Tibial artery (tissue), 4 donors: Measurements from ENCODE around the gene LST1.
A peak's percentile ranks its signal among the peaks of the same experiment; 100 is the strongest.
"Not testable (repeated sequence)": the region's sequence is repeated elsewhere in the genome, so short reads cannot be mapped to it uniquely, and the experiment has no call there.

ENCODE experiments used
- DNase-seq, 2 donors: peaks; one replicate each; pipeline ENCODE4 v3.0.0-alpha.2; 2019
- H3K27ac ChIP-seq, 2 donors: fragments of 200-600 bp; sonication (generic) in 1 of 2; 1 replicate in 1 of 2; 2 replicates in 1 of 2; pipeline ENCODE4 v1.5.1; 2018 to 2019; ENCODE audit warnings: mild to moderate bottlenecking in 1 of 2
- H3K27me3 ChIP-seq, 2 donors: fragments of 200-600 bp; sonication (generic) in 1 of 2; one replicate each; pipeline versions ENCODE4 v1.5.1 to v1.6.0; 2016 to 2019
- H3K36me3 ChIP-seq, 3 donors: fragments of 200-600 bp; sonication (generic) in 2 of 3; one replicate each; pipeline ENCODE4 v1.5.1; 2016 to 2019; ENCODE audit warnings: mild to moderate bottlenecking in 2 of 3
- H3K4me1 ChIP-seq, 4 donors: fragments of 200-600 bp; sonication (generic) in 2 of 4; 1 replicate in 3 of 4; 2 replicates in 1 of 4; pipeline ENCODE4 v1.5.1; 2016 to 2019
- H3K4me3 ChIP-seq, 2 donors: fragments of 200-600 bp; sonication (generic) in 1 of 2; 1 replicate in 1 of 2; 2 replicates in 1 of 2; pipeline ENCODE4 v1.5.1; 2018 to 2019; ENCODE audit warnings: mild to moderate bottlenecking in 2 of 2
- H3K9me3 ChIP-seq, 3 donors: fragments of 200-600 bp; sonication (generic) in 1 of 3; one replicate each; pipeline ENCODE4 v1.5.1; 2016 to 2019
- intact Hi-C: fragments of 100-400 bp; cut with DNase I; formaldehyde crosslinking; loops from one replicate; pipeline ENCODE4 v1.15.0; 2023; ENCODE audit warnings: low total_unique reads
- TF ChIP-seq, protein P1 (sequence below), 2 experiments: fragments of 200-600 bp in 1 of 2; fragments of 450-650 bp in 1 of 2; IDR thresholded peaks; one replicate each; pipeline ENCODE4 v1.5.1; 2017 to 2019; ENCODE audit warnings: antibody characterized with exemption in 2 of 2, mild to moderate bottlenecking in 1 of 2, moderate library complexity in 1 of 2

The LST1 gene

DNA sequence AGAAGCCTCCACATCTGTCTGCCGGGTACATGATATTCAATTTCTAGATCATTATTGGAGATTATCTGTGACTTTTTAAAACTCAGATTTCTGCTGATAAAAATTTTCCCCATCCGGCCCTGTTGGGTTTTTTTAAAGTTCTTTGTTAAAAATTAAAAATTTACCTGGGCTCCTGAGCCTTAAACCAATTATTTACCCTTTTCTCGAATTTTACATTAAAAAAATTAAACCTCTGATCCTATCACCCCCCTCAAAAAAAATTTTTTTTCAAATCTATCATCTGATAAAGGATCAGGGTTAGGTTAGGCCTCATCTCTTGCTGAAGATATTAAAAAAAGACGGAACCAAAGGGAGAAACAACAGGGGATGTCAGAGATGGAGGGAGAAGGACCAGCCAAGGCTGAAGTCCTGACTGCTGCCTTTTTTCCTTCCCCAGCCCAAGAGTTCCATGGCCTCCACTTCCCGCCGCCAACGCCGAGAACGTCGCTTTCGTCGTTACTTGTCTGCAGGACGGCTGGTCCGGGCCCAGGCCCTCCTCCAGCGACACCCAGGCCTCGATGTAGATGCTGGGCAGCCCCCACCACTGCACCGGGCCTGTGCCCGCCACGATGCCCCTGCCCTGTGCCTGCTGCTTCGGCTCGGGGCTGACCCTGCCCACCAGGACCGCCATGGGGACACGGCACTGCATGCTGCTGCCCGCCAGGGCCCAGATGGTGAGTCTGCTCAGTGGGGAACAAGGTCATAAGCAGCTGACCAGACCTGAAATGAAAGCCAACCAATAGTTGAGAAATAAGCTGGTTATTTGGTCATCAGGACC is 38.1 kb upstream of the LST1 start:
- Histone ChIP-seq H3K27ac (peak overlapping the region; percentile 72 to 74), H3K4me1 (peaks cover 0 to 36% (median 19%) of the 10 kb centered on the region in 4 donors), H3K4me3 (peak overlapping the region; percentile 46 to 54), H3K27me3 (no peaks in the 10 kb centered on the region), H3K9me3 (no peaks in the 10 kb centered on the region), H3K36me3 (peaks cover 7 to 33% (median 23%) of the 10 kb centered on the region in 3 donors)
- intact Hi-C loops: loop anchor here (2.0 kb wide), 1 partner anchor 51 kb away; no protein-coding TSS in a partner anchor
- TF ChIP-seq, protein P1, sequence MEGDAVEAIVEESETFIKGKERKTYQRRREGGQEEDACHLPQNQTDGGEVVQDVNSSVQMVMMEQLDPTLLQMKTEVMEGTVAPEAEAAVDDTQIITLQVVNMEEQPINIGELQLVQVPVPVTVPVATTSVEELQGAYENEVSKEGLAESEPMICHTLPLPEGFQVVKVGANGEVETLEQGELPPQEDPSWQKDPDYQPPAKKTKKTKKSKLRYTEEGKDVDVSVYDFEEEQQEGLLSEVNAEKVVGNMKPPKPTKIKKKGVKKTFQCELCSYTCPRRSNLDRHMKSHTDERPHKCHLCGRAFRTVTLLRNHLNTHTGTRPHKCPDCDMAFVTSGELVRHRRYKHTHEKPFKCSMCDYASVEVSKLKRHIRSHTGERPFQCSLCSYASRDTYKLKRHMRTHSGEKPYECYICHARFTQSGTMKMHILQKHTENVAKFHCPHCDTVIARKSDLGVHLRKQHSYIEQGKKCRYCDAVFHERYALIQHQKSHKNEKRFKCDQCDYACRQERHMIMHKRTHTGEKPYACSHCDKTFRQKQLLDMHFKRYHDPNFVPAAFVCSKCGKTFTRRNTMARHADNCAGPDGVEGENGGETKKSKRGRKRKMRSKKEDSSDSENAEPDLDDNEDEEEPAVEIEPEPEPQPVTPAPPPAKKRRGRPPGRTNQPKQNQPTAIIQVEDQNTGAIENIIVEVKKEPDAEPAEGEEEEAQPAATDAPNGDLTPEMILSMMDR (IDR thresholded peaks at IDR 0.05): no peak
- DNase-seq: no peak

DNA sequence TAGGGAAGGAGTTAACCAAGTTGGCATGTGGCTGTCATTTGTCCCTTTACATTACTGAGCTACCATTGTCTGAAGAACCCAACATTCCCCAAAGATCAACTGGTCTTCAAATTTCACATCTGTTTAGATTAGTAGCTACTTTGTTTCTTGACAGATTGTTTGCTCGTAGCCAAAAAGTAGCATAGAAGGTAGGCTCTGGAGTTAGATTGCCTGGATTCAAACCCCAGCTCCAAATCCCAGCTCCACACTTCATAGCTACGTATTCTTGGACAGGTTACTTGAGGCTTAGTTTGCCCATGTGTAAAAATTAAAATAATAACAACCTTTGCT is 37.6 kb upstream of the LST1 start:
- Histone ChIP-seq H3K9me3 (no peaks in the 10 kb centered on the region), H3K27ac (peak overlapping the region in 1 of 2 donors; percentile 72), H3K36me3 (peaks cover 7 to 36% (median 23%) of the 10 kb centered on the region in 3 donors), H3K4me1 (peaks cover 0 to 33% (median 18%) of the 10 kb centered on the region in 4 donors), H3K27me3 (no peaks in the 10 kb centered on the region), H3K4me3 (peak overlapping the region in 1 of 2 donors; percentile 54)
- no peak for DNase-seq
- TF ChIP-seq, protein P1 (IDR thresholded peaks at IDR 0.05): no peak
- intact Hi-C loops: no loop called here

DNA sequence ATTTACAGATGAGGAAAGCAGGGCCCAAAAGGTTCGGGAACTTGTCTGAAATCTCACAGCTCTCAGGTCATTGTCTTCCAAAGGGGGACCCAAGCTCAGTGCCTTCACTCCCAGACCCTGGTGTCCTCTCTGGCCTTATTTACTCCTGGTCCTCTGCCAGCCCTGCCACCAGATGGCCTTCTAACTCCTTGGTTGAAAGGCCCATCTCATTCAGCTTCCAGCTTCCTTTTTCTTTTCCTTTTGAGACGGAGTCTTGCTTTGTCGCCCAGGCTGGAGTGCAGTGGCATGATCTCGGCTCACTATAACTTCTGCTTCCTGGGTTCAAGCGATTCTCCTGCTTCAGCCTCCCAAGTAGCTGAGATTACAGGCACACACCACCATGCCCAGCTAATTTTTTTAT is 34.7 kb upstream of the LST1 start:
- TF ChIP-seq, protein P1 (IDR thresholded peaks at IDR 0.05): peak; percentile 7 to 31
- H3K4me3 ChIP-seq, H3K27ac ChIP-seq, H3K27me3 ChIP-seq, intact Hi-C loops, H3K9me3 ChIP-seq: not testable (repeated sequence)
- Histone ChIP-seq H3K4me1 (peaks cover 0 to 31% (median 20%) of the 10 kb centered on the region in 4 donors), H3K36me3 (peaks cover 7 to 48% (median 23%) of the 10 kb centered on the region in 3 donors)
- DNase-seq: peak in 1 of 2 donors; percentile 62

DNA sequence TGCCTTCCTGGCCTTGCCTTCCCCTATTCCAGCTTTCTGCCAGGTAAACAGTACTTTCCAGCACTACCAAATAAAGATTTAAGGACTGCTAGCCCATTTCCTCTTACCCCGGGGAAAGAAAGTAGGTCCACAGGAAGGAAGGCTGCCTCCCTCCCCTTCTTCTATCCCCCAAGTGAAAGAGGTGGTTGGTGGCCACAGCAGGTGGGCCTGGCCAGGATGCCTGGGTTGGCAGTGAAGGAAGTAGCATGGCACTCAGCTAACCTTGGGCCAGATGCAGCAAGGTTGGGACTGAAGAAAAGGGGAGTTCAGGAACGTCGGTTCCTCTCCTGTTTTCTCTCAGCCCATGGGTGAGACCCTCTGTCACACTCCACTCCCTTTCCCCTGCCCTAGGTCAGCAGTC is 29.8 kb upstream of the LST1 start:
- Histone ChIP-seq H3K27ac (no peak overlapping the region), H3K4me3 (no peak overlapping the region), H3K9me3 (no peaks in the 10 kb centered on the region), H3K4me1 (peaks cover 0 to 32% (median 3%) of the 10 kb centered on the region in 4 donors), H3K27me3 (no peaks in the 10 kb centered on the region), H3K36me3 (peaks cover 17 to 70% (median 35%) of the 10 kb centered on the region in 3 donors)
- TF ChIP-seq, protein P1 (IDR thresholded peaks at IDR 0.05): no peak
- intact Hi-C loops: no loop called here
- DNase-seq: no peak

DNA sequence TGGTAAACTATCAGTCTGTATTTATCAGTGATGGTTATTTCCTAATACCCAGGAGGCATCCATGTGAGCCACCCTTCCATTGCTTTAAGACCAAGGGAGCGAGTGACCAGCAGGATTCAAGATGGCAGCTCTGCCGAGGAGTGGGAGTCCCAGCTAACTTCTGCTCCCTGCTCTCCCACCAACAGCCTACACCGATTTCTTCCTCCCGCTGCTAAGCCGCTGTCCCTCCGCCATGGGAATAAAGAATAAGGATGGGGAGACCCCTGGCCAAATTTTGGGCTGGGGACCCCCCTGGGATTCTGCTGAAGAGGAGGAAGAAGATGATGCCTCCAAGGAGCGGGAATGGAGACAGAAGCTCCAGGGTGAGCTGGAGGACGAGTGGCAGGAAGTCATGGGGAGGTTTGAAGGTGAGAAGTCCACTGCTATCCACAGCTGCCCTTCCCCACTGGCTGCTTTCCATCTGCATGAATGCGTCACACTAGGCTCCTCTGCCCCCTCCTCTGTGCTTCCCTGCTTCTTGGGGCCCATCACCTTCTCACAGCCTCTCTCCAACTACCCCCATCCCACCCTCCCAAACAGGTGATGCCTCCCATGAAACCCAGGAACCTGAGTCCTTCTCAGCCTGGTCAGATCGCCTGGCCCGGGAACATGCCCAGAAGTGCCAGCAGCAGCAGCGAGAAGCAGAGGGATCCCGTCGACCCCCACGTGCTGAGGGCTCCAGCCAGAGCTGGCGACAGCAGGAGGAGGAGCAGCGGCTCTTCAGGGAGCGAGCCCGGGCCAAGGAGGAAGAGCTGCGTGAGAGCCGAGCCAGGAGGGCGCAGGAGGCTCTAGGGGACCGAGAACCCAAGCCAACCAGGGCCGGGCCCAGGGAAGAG is 28.4 kb upstream of the LST1 start:
- H3K27ac ChIP-seq: no peak overlapping the region
- H3K36me3 ChIP-seq: peaks cover 17 to 60% (median 27%) of the 10 kb centered on the region in 3 donors
- TF ChIP-seq, protein P1 (IDR thresholded peaks at IDR 0.05): no peak
- H3K4me1 ChIP-seq: peaks cover 0 to 32% (median 3%) of the 10 kb centered on the region in 4 donors
- intact Hi-C loops: no loop called here
- no peak overlapping the region for H3K4me3 ChIP-seq
- no peaks in the 10 kb centered on the region for H3K27me3 ChIP-seq
- no peak for DNase-seq
- no peaks in the 10 kb centered on the region for H3K9me3 ChIP-seq
